Natural killer cell (primary cell): ENCODE data around the gene CPLANE1. TPM values are rescaled to one million over a fixed set of nuclear protein-coding genes. Genes with fewer than 3 reads are reported as not detected.
A peak's percentile ranks its signal among the peaks of the same experiment; 100 is the strongest.
"Not testable (repeated sequence)": the region's sequence is repeated elsewhere in the genome, so short reads cannot be mapped to it uniquely, and the experiment has no call there.

ENCODE experiments used
- ATAC-seq, 3 donors: fragments of 150-1000 bp in 2 of 3; fragments of 200-7000 bp in 1 of 3; cut with Tn5 transposase; 1 replicate in 1 of 3; 2 replicates in 2 of 3; pipeline ENCODE4 v1.10.0; 2021; ENCODE audit warnings: mild to moderate bottlenecking in 2 of 3, moderate library complexity in 2 of 3
- DNase-seq, 2 donors: peaks; one replicate each; pipeline versions ENCODE4 v3.0.0 to v3.0.0-alpha.2; 2013 to 2021; ENCODE audit warnings: mixed read lengths in 1 of 2
- H3K27ac ChIP-seq: one replicate; pipeline ENCODE4 v1.5.1; 2013; ENCODE audit warnings: mild to moderate bottlenecking, low read length
- H3K27me3 ChIP-seq: one replicate; pipeline ENCODE4 v1.6.1; 2013; ENCODE audit warnings: low read length; ENCODE audit not compliant: control insufficient read depth, insufficient read depth
- H3K36me3 ChIP-seq: one replicate; pipeline ENCODE4 v1.6.1; 2013; ENCODE audit warnings: low read length; ENCODE audit not compliant: control insufficient read depth, insufficient read depth
- H3K4me1 ChIP-seq: one replicate; pipeline ENCODE4 v1.6.1; 2013; ENCODE audit warnings: low read length; ENCODE audit not compliant: control insufficient read depth, insufficient read depth
- H3K4me3 ChIP-seq: one replicate; pipeline ENCODE4 v1.5.1; 2013; ENCODE audit warnings: low read length
- H3K9me3 ChIP-seq: one replicate; pipeline ENCODE4 v1.6.1; 2013; ENCODE audit warnings: low read length; ENCODE audit not compliant: control insufficient read depth, insufficient read depth
- H3K27ac Mint-ChIP-seq, 2 donors: one replicate each; pipeline ENCODE4 v1.8.0; 2022; ENCODE audit warnings: mild to moderate bottlenecking in 2 of 2, mixed read lengths in 2 of 2, moderate library complexity in 1 of 2
- H3K27me3 Mint-ChIP-seq, 2 donors: one replicate each; pipeline ENCODE4 v1.8.0; 2022; ENCODE audit warnings: low read depth in 2 of 2, mixed read lengths in 2 of 2
- H3K36me3 Mint-ChIP-seq: one replicate; pipeline ENCODE4 v1.8.0; 2022; ENCODE audit warnings: mixed read lengths
- H3K4me1 Mint-ChIP-seq, 2 donors: one replicate each; pipeline ENCODE4 v1.8.0; 2022; ENCODE audit warnings: mixed read lengths in 2 of 2
- H3K4me3 Mint-ChIP-seq: one replicate; pipeline ENCODE4 v1.8.0; 2022; ENCODE audit warnings: mild to moderate bottlenecking, moderate library complexity, mixed read lengths
- H3K9me3 Mint-ChIP-seq, 2 donors: one replicate each; pipeline ENCODE4 v1.8.0; 2022; ENCODE audit warnings: mixed read lengths in 2 of 2
- WGBS: methylation state at CpG from one replicate; pipeline ENCODE4 v1.1.7; 2013; ENCODE audit warnings: missing lambda C conversion rate; ENCODE audit not compliant: insufficient coverage; 5-methylcytosine and 5-hydroxymethylcytosine counted together
- intact Hi-C: fragments of 100-400 bp; cut with micrococcal nuclease; formaldehyde crosslinking; loops from one replicate; pipeline ENCODE4 v1.14.2; 2022
- total RNA-seq, 4 donors: library from RNA; stranded (reverse); fragments of 120-200 nt in 1 of 4; gene quantifications; one replicate each; pipeline versions ENCODE4 v1.2.3 to v1.2.4, GENCODE V29; 2013 to 2022
- TF ChIP-seq, protein P1 (sequence below): fragments of 200-600 bp; IDR thresholded peaks from one replicate; pipeline ENCODE4 v1.8.0; 2022; ENCODE audit warnings: antibody characterized with exemption

The CPLANE1 gene
- total RNA-seq, 3 donors from 2014 or later (not counting 1 experiment from before 2014, with no cell fraction given) = 19.3 to 24.7 (median 19.4) TPM

DNA sequence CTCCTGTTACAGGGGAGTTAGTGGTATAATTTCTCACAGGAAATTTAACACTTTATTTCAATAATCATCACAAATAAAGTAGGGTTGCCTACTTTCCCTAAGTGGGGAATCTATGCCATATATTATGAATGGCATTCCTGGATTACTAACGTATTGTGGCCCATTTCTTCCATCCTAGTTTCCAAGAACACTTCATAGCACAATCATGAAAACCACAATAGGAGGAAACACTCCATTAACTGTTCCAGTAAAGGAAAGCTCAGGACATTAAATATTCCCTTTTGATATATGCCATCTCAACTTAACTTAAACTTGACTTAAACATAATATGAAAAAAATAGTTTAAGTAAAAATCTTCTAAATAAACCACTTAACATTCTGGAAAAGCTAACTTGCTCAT lies 2.1 kb downstream of the CPLANE1 start:
- TF ChIP-seq, protein P1, sequence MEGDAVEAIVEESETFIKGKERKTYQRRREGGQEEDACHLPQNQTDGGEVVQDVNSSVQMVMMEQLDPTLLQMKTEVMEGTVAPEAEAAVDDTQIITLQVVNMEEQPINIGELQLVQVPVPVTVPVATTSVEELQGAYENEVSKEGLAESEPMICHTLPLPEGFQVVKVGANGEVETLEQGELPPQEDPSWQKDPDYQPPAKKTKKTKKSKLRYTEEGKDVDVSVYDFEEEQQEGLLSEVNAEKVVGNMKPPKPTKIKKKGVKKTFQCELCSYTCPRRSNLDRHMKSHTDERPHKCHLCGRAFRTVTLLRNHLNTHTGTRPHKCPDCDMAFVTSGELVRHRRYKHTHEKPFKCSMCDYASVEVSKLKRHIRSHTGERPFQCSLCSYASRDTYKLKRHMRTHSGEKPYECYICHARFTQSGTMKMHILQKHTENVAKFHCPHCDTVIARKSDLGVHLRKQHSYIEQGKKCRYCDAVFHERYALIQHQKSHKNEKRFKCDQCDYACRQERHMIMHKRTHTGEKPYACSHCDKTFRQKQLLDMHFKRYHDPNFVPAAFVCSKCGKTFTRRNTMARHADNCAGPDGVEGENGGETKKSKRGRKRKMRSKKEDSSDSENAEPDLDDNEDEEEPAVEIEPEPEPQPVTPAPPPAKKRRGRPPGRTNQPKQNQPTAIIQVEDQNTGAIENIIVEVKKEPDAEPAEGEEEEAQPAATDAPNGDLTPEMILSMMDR = no peak
- Histone ChIP-seq H3K4me1 (peaks cover 16% of the 10 kb centered on the region), H3K9me3 (no peaks in the 10 kb centered on the region), H3K4me3 (no peak overlapping the region), H3K27me3 (no peaks in the 10 kb centered on the region), H3K36me3 (no peaks in the 10 kb centered on the region), H3K27ac (no peak overlapping the region)
- ATAC-seq = no peak
- peaks cover 5 to 15% of the 10 kb centered on the region in 2 donors for H3K4me1 Mint-ChIP-seq
- no peaks in the 10 kb centered on the region for H3K27me3 Mint-ChIP-seq
- intact Hi-C loops = no loop called here
- H3K4me3 Mint-ChIP-seq = peak overlapping the region; percentile 88
- peak overlapping the region in 1 of 2 donors; percentile 16 for H3K27ac Mint-ChIP-seq
- no peak for DNase-seq
- H3K36me3 Mint-ChIP-seq = no peaks in the 10 kb centered on the region
- 100% methylated on average over 1 of the region's 1 CpG for WGBS
- no peaks in the 10 kb centered on the region for H3K9me3 Mint-ChIP-seq

DNA sequence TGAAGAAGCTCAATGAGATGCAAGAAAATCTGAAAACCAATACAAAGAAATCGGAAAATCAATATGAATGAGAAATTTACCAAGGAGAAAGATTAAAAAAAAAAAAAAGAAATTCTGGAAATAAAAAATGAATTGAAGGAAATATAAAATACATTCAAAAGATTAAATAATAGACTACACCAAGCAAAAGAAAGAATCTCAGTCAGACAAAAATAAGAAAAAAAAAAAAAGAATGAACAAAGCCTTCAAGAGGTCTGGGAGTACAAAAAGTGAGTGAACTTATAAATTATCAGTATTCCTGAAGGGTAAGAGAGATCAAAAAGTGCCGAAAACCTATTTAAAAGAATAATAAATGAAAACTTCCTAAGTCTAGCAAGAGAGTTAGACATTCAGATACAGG lies 14.9 kb downstream of the CPLANE1 start:
- Histone ChIP-seq H3K36me3 (peaks cover 8% of the 10 kb centered on the region), H3K4me3 (no peak overlapping the region), H3K9me3 (peaks cover 9% of the 10 kb centered on the region), H3K4me1 (no peaks in the 10 kb centered on the region), H3K27ac (no peak overlapping the region), H3K27me3 (no peaks in the 10 kb centered on the region)
- Mint-ChIP-seq H3K36me3 (peaks cover 33% of the 10 kb centered on the region), H3K27ac (no peak overlapping the region), H3K9me3 (peaks cover 5 to 9% of the 10 kb centered on the region in 2 donors), H3K4me3 (no peak overlapping the region), H3K4me1 (peaks cover 7 to 17% of the 10 kb centered on the region in 2 donors), H3K27me3 (no peaks in the 10 kb centered on the region)
- TF ChIP-seq, protein P1 = no peak
- WGBS = no CpG with 5 or more reads among the region's 2 CpGs
- DNase-seq = no peak
- ATAC-seq = no peak
- intact Hi-C loops = no loop called here

GRCh38 chr5:37226377-37226776 lies 22.8 kb downstream of the CPLANE1 start:
- TF ChIP-seq, protein P1 = no peak

GRCh38 chr5:37222181-37222580 lies 27.0 kb downstream of the CPLANE1 start:
- Histone ChIP-seq H3K27me3 (no peaks in the 10 kb centered on the region), H3K27ac (no peak overlapping the region), H3K4me3 (no peak overlapping the region), H3K4me1 (no peaks in the 10 kb centered on the region), H3K9me3 (no peaks in the 10 kb centered on the region), H3K36me3 (peaks cover 33% of the 10 kb centered on the region)
- no peaks in the 10 kb centered on the region for H3K4me1 Mint-ChIP-seq
- H3K9me3 Mint-ChIP-seq = no peaks in the 10 kb centered on the region
- intact Hi-C loops = no loop called here
- DNase-seq (no peak), ATAC-seq (no peak)
- TF ChIP-seq, protein P1 = no peak
- H3K36me3 Mint-ChIP-seq = no peaks in the 10 kb centered on the region
- no peak overlapping the region for H3K4me3 Mint-ChIP-seq
- no peaks in the 10 kb centered on the region for H3K27me3 Mint-ChIP-seq
- H3K27ac Mint-ChIP-seq = no peak overlapping the region

More at GRCh38 chr5:37226377-37226776, 22.8 kb downstream of the CPLANE1 start:
- H3K36me3 ChIP-seq = peaks cover 33% of the 10 kb centered on the region
- no peaks in the 10 kb centered on the region for H3K4me1 ChIP-seq
- H3K36me3 Mint-ChIP-seq = no peaks in the 10 kb centered on the region
- no peaks in the 10 kb centered on the region for H3K27me3 ChIP-seq
- H3K4me1 Mint-ChIP-seq = no peaks in the 10 kb centered on the region
- H3K9me3 ChIP-seq = no peaks in the 10 kb centered on the region
- DNase-seq = no peak
- H3K27me3 Mint-ChIP-seq = no peaks in the 10 kb centered on the region
- H3K4me3 ChIP-seq = no peak overlapping the region
- no peak overlapping the region for H3K27ac ChIP-seq
- ATAC-seq = no peak
- H3K9me3 Mint-ChIP-seq = no peaks in the 10 kb centered on the region
- no peak overlapping the region for H3K27ac Mint-ChIP-seq
- no peak overlapping the region for H3K4me3 Mint-ChIP-seq
- intact Hi-C loops = no loop called here

GRCh38 chr5:37220426-37220825 lies 28.8 kb downstream of the CPLANE1 start:
- H3K27me3 ChIP-seq, ATAC-seq, H3K27ac Mint-ChIP-seq, DNase-seq, H3K27me3 Mint-ChIP-seq, H3K4me1 Mint-ChIP-seq, H3K27ac ChIP-seq, H3K9me3 ChIP-seq, intact Hi-C loops, H3K4me3 ChIP-seq, H3K4me1 ChIP-seq, H3K4me3 Mint-ChIP-seq, H3K9me3 Mint-ChIP-seq, H3K36me3 Mint-ChIP-seq: not testable (repeated sequence)
- WGBS = 100% methylated on average over 6 of the region's 6 CpGs
- peaks cover 19% of the 10 kb centered on the region for H3K36me3 ChIP-seq
